OCI-LY1 (cell line): ENCODE data around the gene CTXN1.

Experiments
- H2AFZ ChIP-seq: fragments of 200-600 bp; sonication (generic), shearing (Covaris generic); 2 replicates; pipeline ENCODE4 v1.6.0; 2014; ENCODE audit warnings: antibody characterized with exemption, mild to moderate bottlenecking, low read length
- H3F3A ChIP-seq: fragments of 200-600 bp; sonication (generic), shearing (Covaris generic); 2 replicates; pipeline ENCODE4 v1.6.0; 2014; ENCODE audit warnings: mild to moderate bottlenecking, antibody characterized with exemption, low read length, moderate library complexity; ENCODE audit not compliant: insufficient read depth
- H3K27ac ChIP-seq: fragments of 200-600 bp; sonication (generic); 2 replicates; pipeline ENCODE4 v1.5.1; 2014; ENCODE audit warnings: low read length, mixed run types, mild to moderate bottlenecking, low read depth; ENCODE audit not compliant: poor library complexity, severe bottlenecking
- H3K27me3 ChIP-seq: fragments of 200-600 bp; sonication (generic); 2 replicates; pipeline ENCODE4 v1.6.0; 2014; ENCODE audit warnings: antibody characterized with exemption, mild to moderate bottlenecking, low read length, moderate library complexity; ENCODE audit not compliant: insufficient read depth
- H3K36me3 ChIP-seq: fragments of 200-600 bp; sonication (generic); 2 replicates; pipeline ENCODE4 v1.6.1; 2014; ENCODE audit warnings: mild to moderate bottlenecking, antibody characterized with exemption, low read length, moderate library complexity, mixed read lengths; ENCODE audit not compliant: insufficient read depth
- H3K4me1 ChIP-seq: fragments of 200-600 bp; sonication (generic); 2 replicates; pipeline ENCODE4 v1.5.1; 2014; ENCODE audit warnings: mild to moderate bottlenecking, low read length, moderate library complexity; ENCODE audit not compliant: insufficient read depth, severe bottlenecking
- H3K4me2 ChIP-seq: fragments of 200-600 bp; sonication (generic), shearing (Covaris generic); 2 replicates; pipeline ENCODE4 v1.6.1; 2014; ENCODE audit warnings: low read length
- H3K4me3 ChIP-seq: fragments of 200-600 bp; sonication (generic); 2 replicates; pipeline ENCODE4 v1.5.1; 2014; ENCODE audit warnings: low read length, low read depth, mild to moderate bottlenecking, mixed read lengths; ENCODE audit not compliant: poor library complexity, severe bottlenecking
- H3K79me2 ChIP-seq: fragments of 200-600 bp; shearing (Covaris generic); 2 replicates; pipeline ENCODE4 v1.6.1; 2016; ENCODE audit warnings: mixed run types, low read length, mixed read lengths; ENCODE audit not compliant: insufficient read depth
- H3K9ac ChIP-seq: fragments of 200-600 bp; sonication (generic), shearing (Covaris generic); 2 replicates; pipeline ENCODE4 v1.6.1; 2014; ENCODE audit warnings: mild to moderate bottlenecking, low read length, mixed read lengths
- H3K9me2 ChIP-seq: fragments of 200-600 bp; sonication (generic), shearing (Covaris generic); 2 replicates; pipeline ENCODE4 v1.6.1; 2014; ENCODE audit warnings: low read depth, mild to moderate bottlenecking, low read length, mixed read lengths
- H3K9me3 ChIP-seq: fragments of 200-600 bp; shearing (Covaris generic); 2 replicates; pipeline ENCODE4 v1.6.1; 2014; ENCODE audit warnings: low read length, mixed read lengths
- H4K20me1 ChIP-seq: fragments of 200-600 bp; sonication (generic), shearing (Covaris generic); 2 replicates; pipeline ENCODE4 v1.6.0; 2016; ENCODE audit warnings: mild to moderate bottlenecking, low read length; ENCODE audit not compliant: insufficient read depth
- EZH2 ChIP-seq: fragments of 200-600 bp; sonication (generic), shearing (Covaris generic); IDR thresholded peaks from 2 replicates; pipeline ENCODE4 v1.8.0; 2017; ENCODE audit warnings: borderline replicate concordance, mixed run types, mild to moderate bottlenecking, antibody characterized with exemption, low read length, moderate library complexity, mixed read lengths
- TF ChIP-seq, protein P1 (sequence below): fragments of 200-600 bp; sonication (generic), shearing (Covaris generic); IDR thresholded peaks from 2 replicates; pipeline ENCODE4 v1.5.1; 2017; ENCODE audit warnings: mild to moderate bottlenecking, antibody characterized with exemption, low read length, moderate library complexity, mixed read lengths

The CTXN1 gene

DNA sequence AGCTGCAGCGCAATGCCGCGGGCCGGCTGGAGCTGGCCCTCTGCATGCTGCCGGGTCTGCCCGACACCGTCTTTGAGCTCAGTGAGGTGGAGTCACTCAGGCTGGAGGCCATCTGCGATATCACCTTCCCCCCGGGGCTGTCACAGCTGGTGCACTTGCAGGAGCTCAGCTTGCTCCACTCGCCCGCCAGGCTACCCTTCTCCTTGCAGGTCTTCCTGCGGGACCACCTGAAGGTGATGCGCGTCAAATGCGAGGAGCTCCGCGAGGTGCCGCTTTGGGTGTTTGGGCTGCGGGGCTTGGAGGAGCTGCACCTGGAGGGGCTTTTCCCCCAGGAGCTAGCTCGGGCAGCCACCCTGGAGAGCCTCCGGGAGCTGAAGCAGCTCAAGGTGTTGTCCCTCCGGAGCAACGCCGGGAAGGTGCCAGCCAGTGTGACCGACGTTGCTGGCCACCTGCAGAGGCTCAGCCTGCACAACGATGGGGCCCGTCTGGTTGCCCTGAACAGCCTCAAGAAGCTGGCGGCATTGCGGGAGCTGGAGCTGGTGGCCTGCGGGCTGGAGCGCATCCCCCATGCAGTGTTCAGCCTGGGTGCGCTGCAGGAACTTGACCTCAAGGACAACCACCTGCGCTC lies 26.1 kb downstream of the CTXN1 start:
- Histone ChIP-seq H4K20me1 (no peaks in the 10 kb centered on the region), H3K27me3 (no peaks in the 10 kb centered on the region), H3K79me2 (peaks cover 7% of the 10 kb centered on the region), H3K4me1 (peaks cover 18% of the 10 kb centered on the region), H3K9me2 (no peaks in the 10 kb centered on the region), H3K9ac (no peak overlapping the region), H2AFZ (no peak overlapping the region), H3F3A (no peaks in the 10 kb centered on the region), H3K27ac (no peak overlapping the region), H3K9me3 (no peaks in the 10 kb centered on the region), H3K4me2 (no peak overlapping the region), H3K4me3 (no peak overlapping the region), H3K36me3 (no peaks in the 10 kb centered on the region)
- TF ChIP-seq, protein P1, sequence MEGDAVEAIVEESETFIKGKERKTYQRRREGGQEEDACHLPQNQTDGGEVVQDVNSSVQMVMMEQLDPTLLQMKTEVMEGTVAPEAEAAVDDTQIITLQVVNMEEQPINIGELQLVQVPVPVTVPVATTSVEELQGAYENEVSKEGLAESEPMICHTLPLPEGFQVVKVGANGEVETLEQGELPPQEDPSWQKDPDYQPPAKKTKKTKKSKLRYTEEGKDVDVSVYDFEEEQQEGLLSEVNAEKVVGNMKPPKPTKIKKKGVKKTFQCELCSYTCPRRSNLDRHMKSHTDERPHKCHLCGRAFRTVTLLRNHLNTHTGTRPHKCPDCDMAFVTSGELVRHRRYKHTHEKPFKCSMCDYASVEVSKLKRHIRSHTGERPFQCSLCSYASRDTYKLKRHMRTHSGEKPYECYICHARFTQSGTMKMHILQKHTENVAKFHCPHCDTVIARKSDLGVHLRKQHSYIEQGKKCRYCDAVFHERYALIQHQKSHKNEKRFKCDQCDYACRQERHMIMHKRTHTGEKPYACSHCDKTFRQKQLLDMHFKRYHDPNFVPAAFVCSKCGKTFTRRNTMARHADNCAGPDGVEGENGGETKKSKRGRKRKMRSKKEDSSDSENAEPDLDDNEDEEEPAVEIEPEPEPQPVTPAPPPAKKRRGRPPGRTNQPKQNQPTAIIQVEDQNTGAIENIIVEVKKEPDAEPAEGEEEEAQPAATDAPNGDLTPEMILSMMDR: no peak
- no peak for TF ChIP-seq EZH2

DNA sequence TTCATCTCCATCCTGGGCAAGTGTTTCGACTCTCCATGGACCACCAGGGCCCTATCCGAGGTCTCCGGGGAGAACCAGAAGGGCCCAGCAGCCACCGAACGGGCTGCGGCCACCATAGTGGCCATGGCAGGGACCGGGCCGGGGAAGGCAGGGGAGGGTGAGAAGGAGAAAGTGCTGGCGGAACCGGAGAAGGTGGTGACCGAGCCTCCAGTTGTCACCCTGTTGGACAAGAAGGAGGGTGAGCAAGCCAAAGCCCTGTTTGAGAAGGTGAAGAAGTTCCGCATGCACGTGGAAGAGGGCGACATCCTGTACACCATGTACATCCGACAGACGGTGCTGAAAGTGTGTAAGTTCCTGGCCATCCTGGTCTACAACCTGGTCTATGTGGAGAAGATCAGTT lies 27.0 kb downstream of the CTXN1 start:
- Histone ChIP-seq H3K4me3 (no peak overlapping the region), H4K20me1 (no peaks in the 10 kb centered on the region), H3K79me2 (no peaks in the 10 kb centered on the region), H3K9me3 (no peaks in the 10 kb centered on the region), H3K4me2 (no peak overlapping the region), H3F3A (no peaks in the 10 kb centered on the region), H2AFZ (no peak overlapping the region), H3K9ac (no peak overlapping the region), H3K36me3 (no peaks in the 10 kb centered on the region), H3K27ac (no peak overlapping the region), H3K9me2 (no peaks in the 10 kb centered on the region), H3K27me3 (no peaks in the 10 kb centered on the region), H3K4me1 (peaks cover 14% of the 10 kb centered on the region)
- no peak for TF ChIP-seq EZH2
- TF ChIP-seq, protein P1: no peak

DNA sequence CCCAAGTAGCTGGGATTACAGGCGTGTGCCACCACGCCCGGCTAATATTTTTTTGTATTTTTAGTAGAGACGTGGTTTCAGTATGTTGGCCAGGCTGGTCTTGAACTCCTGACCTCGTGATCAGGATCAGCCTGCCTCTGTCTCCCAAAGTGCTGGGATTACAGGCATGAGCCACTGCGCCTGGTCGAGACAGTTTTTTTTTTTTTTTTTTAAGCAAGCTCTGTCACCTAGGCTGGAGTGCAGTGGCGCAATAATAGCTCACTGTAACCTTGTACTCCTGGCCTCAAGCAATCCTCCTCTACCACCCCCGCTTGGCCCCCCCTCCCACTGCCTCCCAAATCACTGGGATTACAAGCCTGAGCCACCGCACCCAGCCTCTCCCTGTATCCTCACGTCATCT lies 28.6 kb downstream of the CTXN1 start:
- H4K20me1 ChIP-seq: no peaks in the 10 kb centered on the region

More for the DNA sequence above, 28.6 kb downstream of the CTXN1 start:
- Histone ChIP-seq H3K9me3 (no peaks in the 10 kb centered on the region), H3K79me2 (no peaks in the 10 kb centered on the region), H3K4me3 (no peak overlapping the region), H3K4me1 (peaks cover 6% of the 10 kb centered on the region), H3F3A (no peaks in the 10 kb centered on the region), H3K27me3 (no peaks in the 10 kb centered on the region), H3K27ac (no peak overlapping the region), H3K9me2 (no peaks in the 10 kb centered on the region), H2AFZ (no peak overlapping the region), H3K9ac (no peak overlapping the region), H3K36me3 (no peaks in the 10 kb centered on the region), H3K4me2 (no peak overlapping the region)
- TF ChIP-seq EZH2: no peak
- TF ChIP-seq, protein P1: no peak
